Measurements from ENCODE around the gene PTPRD.

Gene PTPRD

GRCh38 chr9:8734760-8735159 is 1878.0 kb downstream of the PTPRD start:
- H3K4me1 ChIP-seq (ENCODE audit: insufficient read depth, low read length, poor library complexity, severe bottlenecking): peaks cover 50% of the 10 kb centered on the region
- H3K36me3 ChIP-seq (ENCODE audit: insufficient read depth, low read length): peaks cover 23% of the 10 kb centered on the region; the same call in 1 of the 2 replicates
- H3K9ac ChIP-seq (ENCODE audit: low read depth, low read length, poor library complexity, severe bottlenecking): no peak overlapping the region
- 0 out of 2 replicates have a peak, but pooled peaks cover 3% of the 10 kb centered on the region for H3F3A ChIP-seq (ENCODE audit: low read depth)
- peaks cover 19% of the 10 kb centered on the region for H4K20me1 ChIP-seq (ENCODE audit: insufficient read depth, low read length, poor library complexity, severe bottlenecking)
- H3K27me3 ChIP-seq (ENCODE audit: insufficient read depth, low read length, poor library complexity, severe bottlenecking): no peaks in the 10 kb centered on the region
- H2AFZ ChIP-seq (ENCODE audit: low read length): no peak overlapping the region
- TF ChIP-seq EZH2phosphoT487 (IDR thresholded peaks at IDR 0.05; ENCODE audit: borderline replicate concordance): no peak
- TF ChIP-seq CTCF (conservative IDR thresholded peaks at IDR 0.05; ENCODE audit: low read length): no peak
- H3K9me3 ChIP-seq (ENCODE audit: insufficient read depth, low read depth, low read length): no peaks in the 10 kb centered on the region
- H3K4me2 ChIP-seq (ENCODE audit: low read depth, low read length, poor library complexity, severe bottlenecking): no peak overlapping the region
- peaks cover 92% of the 10 kb centered on the region for H3K79me2 ChIP-seq (ENCODE audit: insufficient read depth, low read length)
- no peak overlapping the region for H3K4me3 ChIP-seq (ENCODE audit: low read length, poor library complexity, severe bottlenecking)
- no peaks in the 10 kb centered on the region for H3K9me2 ChIP-seq (replicated peaks; ENCODE audit: low read depth, low read length)

GRCh38 chr9:8733131-8733954 is 1879.5 kb downstream of the PTPRD start:
- H3K9me2 ChIP-seq (replicated peaks; ENCODE audit: low read depth, low read length): no peaks in the 10 kb centered on the region
- no peak overlapping the region for H3K4me3 ChIP-seq (ENCODE audit: low read length, poor library complexity, severe bottlenecking)
- no peak for TF ChIP-seq EZH2phosphoT487 (IDR thresholded peaks at IDR 0.05; ENCODE audit: borderline replicate concordance)
- TF ChIP-seq CTCF (conservative IDR thresholded peaks at IDR 0.05; ENCODE audit: low read length): no peak
- no peaks in the 10 kb centered on the region for H3K9me3 ChIP-seq (ENCODE audit: insufficient read depth, low read depth, low read length)
- H3K4me2 ChIP-seq (ENCODE audit: low read depth, low read length, poor library complexity, severe bottlenecking): no peak overlapping the region
- no peak overlapping the region for H3K9ac ChIP-seq (ENCODE audit: low read depth, low read length, poor library complexity, severe bottlenecking)
- H4K20me1 ChIP-seq (ENCODE audit: insufficient read depth, low read length, poor library complexity, severe bottlenecking): peaks cover 19% of the 10 kb centered on the region
- peaks cover 85% of the 10 kb centered on the region for H3K79me2 ChIP-seq (ENCODE audit: insufficient read depth, low read length)
- H3K27me3 ChIP-seq (ENCODE audit: insufficient read depth, low read length, poor library complexity, severe bottlenecking): no peaks in the 10 kb centered on the region
- H3F3A ChIP-seq (ENCODE audit: low read depth): peaks cover 3% of the 10 kb centered on the region; the same call in 1 of the 2 replicates
- H2AFZ ChIP-seq (ENCODE audit: low read length): no peak overlapping the region
- peaks cover 61% of the 10 kb centered on the region for H3K4me1 ChIP-seq (ENCODE audit: insufficient read depth, low read length, poor library complexity, severe bottlenecking)
- H3K36me3 ChIP-seq (ENCODE audit: insufficient read depth, low read length): peaks cover 22% of the 10 kb centered on the region; the same call in 1 of the 2 replicates

GRCh38 chr9:8732367-8733075 is 1880.3 kb downstream of the PTPRD start:
- Histone ChIP-seq H3F3A (ENCODE audit: low read depth) (peaks cover 3% of the 10 kb centered on the region; the same call in 1 of the 2 replicates), H3K36me3 (ENCODE audit: insufficient read depth, low read length) (peaks cover 22% of the 10 kb centered on the region; the same call in 1 of the 2 replicates), H3K4me3 (ENCODE audit: low read length, poor library complexity, severe bottlenecking) (no peak overlapping the region), H3K9me2 (replicated peaks; ENCODE audit: low read depth, low read length) (no peaks in the 10 kb centered on the region), H3K9ac (ENCODE audit: low read depth, low read length, poor library complexity, severe bottlenecking) (no peak overlapping the region), H3K4me2 (ENCODE audit: low read depth, low read length, poor library complexity, severe bottlenecking) (no peak overlapping the region), H3K9me3 (ENCODE audit: insufficient read depth, low read depth, low read length) (no peaks in the 10 kb centered on the region), H3K4me1 (ENCODE audit: insufficient read depth, low read length, poor library complexity, severe bottlenecking) (peaks cover 64% of the 10 kb centered on the region), H2AFZ (ENCODE audit: low read length) (no peak overlapping the region), H3K27me3 (ENCODE audit: insufficient read depth, low read length, poor library complexity, severe bottlenecking) (no peaks in the 10 kb centered on the region), H4K20me1 (ENCODE audit: insufficient read depth, low read length, poor library complexity, severe bottlenecking) (peaks cover 19% of the 10 kb centered on the region), H3K79me2 (ENCODE audit: insufficient read depth, low read length) (peaks cover 82% of the 10 kb centered on the region)
- no peak for TF ChIP-seq CTCF (conservative IDR thresholded peaks at IDR 0.05; ENCODE audit: low read length)
- TF ChIP-seq EZH2phosphoT487 (IDR thresholded peaks at IDR 0.05; ENCODE audit: borderline replicate concordance): no peak

All from Loucy (cell line).